Esophagus (tissue), 2 donors: ENCODE data around the gene LMOD2. TPM values are rescaled to one million over a fixed set of nuclear protein-coding genes. Genes with fewer than 3 reads are reported as not detected.

Experiments used
- H3K27ac ChIP-seq, 2 donors: one replicate each; pipeline ENCODE4 v1.5.1; 2013; ENCODE audit warnings: low read depth in 2 of 2, mild to moderate bottlenecking in 2 of 2, inconsistent platforms in 1 of 2, low read length in 1 of 2, moderate library complexity in 1 of 2
- H3K27me3 ChIP-seq, 2 donors: one replicate each; pipeline ENCODE4 v1.6.1; 2013; ENCODE audit warnings: low read length in 2 of 2, control low read depth in 1 of 2, mild to moderate bottlenecking in 1 of 2; ENCODE audit not compliant: insufficient read depth in 2 of 2, control insufficient read depth in 1 of 2
- H3K36me3 ChIP-seq, 2 donors: one replicate each; pipeline ENCODE4 v1.6.1; 2013; ENCODE audit warnings: low read length in 1 of 2; ENCODE audit not compliant: control insufficient read depth in 2 of 2, insufficient read depth in 2 of 2
- H3K4me1 ChIP-seq, 2 donors: one replicate each; pipeline ENCODE4 v1.6.1; 2013; ENCODE audit warnings: low read length in 1 of 2; ENCODE audit not compliant: control insufficient read depth in 2 of 2, insufficient read depth in 2 of 2
- H3K4me3 ChIP-seq, 2 donors: one replicate each; pipeline ENCODE4 v1.5.1; 2013; ENCODE audit warnings: low read length in 2 of 2, mild to moderate bottlenecking in 2 of 2, low read depth in 1 of 2, moderate library complexity in 1 of 2
- H3K9me3 ChIP-seq, 2 donors: one replicate each; pipeline ENCODE4 v1.6.1; 2013; ENCODE audit warnings: mild to moderate bottlenecking in 2 of 2, low read depth in 1 of 2, low read length in 1 of 2, moderate library complexity in 1 of 2; ENCODE audit not compliant: control insufficient read depth in 2 of 2, insufficient read depth in 1 of 2
- WGBS, 2 donors: extraction: QIAGEN DNeasy Blood & Tissue Kit; methylation state at CpG; one replicate each; pipeline ENCODE4 v1.1.7; 2013; 5-methylcytosine and 5-hydroxymethylcytosine counted together
- polyA plus RNA-seq, 2 donors: library from polyadenylated mRNA; stranded (reverse); fragments of 200-250 nt; gene quantifications; one replicate each; pipeline ENCODE4 v1.2.3, GENCODE V29; 2013
- donor health status: healthy with polysubstance abuse.
- donor health status: Bipolar disorder and iron deficiency.

Gene LMOD2
- polyA plus RNA-seq, 2 donors = 0.01 to 0.02 TPM

DNA sequence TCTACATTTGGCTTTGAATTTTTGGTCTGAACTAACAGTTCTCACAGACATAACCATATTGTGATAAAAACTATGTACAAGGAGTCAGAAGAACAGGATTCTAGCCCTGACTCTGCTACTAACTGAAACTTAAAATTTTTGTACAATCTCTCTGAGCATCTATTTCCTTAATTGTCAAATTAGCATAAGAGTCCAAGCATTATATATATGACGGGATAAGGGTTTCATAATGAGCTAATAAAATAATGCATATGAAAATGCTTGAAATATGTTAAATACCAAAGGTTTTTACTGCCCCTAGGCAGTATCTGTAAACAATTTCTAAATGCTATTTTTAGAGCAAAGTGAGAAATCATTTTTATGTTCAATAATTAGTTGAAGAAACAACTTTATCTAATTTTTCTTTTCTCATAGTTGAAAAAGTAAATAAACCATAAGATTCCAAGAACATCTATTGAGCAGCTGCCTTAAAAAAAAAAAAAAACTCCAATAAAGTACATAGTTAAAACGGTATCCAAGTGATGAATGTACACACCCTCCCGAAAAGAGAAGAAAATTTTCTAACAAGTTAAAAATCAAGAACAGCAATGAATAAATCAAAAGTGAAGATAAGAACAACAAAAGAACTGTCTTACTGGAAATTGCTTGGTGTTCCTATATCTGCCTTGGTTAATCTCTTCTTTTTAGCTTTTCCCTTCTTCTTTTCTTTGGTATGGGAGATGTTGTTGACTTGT, 40.4 kb downstream of the LMOD2 start:
- H3K4me1 ChIP-seq = no peaks in the 10 kb centered on the region
- no peaks in the 10 kb centered on the region for H3K27me3 ChIP-seq
- no peaks in the 10 kb centered on the region for H3K9me3 ChIP-seq
- WGBS, 2 donors = 86 to 87% methylated on average over 3 of the region's 3 CpGs
- H3K4me3 ChIP-seq = no peak overlapping the region
- H3K27ac ChIP-seq = no peak overlapping the region
- H3K36me3 ChIP-seq = peaks cover 6% of the 10 kb centered on the region in 2 donors

DNA sequence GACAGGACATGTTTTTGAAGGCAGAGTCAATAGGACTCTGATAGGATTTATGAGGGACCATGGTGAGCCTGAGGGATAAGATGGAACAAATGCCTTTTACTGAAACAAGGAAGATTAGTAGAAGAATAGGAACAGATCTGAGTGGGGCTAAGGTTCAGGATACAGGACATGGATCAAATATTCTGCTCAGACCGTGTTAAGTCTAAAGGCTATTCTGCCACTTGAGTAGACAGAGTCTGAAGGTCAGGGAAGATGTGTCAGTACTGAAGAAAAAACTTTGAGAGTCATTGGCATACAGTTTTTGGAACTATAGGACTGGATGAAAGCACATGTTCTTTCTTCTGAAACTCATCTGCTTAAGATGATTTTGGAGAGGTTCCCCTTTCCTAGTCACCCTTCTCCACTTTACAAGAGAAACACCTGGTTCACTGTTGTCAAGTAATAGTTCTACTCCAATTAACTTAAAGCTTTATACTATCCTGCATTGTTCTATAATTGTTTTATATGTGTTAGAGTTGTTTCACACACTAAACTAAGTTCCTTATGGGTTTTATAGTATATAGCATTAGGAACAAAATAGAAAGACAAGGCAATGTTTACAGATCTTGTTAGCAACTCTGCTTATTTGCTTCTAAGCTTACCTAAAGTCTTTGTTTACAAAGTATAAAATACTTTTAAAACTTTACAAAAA, 49.7 kb downstream of the LMOD2 start:
- Histone ChIP-seq H3K27ac (no peak overlapping the region), H3K36me3 (peaks cover 3 to 7% of the 10 kb centered on the region in 2 donors), H3K4me1 (no peaks in the 10 kb centered on the region), H3K27me3 (no peaks in the 10 kb centered on the region), H3K4me3 (no peak overlapping the region), H3K9me3 (no peaks in the 10 kb centered on the region)
- 79 to 88% methylated on average over 1 of the region's 1 CpG for WGBS, 2 donors

DNA sequence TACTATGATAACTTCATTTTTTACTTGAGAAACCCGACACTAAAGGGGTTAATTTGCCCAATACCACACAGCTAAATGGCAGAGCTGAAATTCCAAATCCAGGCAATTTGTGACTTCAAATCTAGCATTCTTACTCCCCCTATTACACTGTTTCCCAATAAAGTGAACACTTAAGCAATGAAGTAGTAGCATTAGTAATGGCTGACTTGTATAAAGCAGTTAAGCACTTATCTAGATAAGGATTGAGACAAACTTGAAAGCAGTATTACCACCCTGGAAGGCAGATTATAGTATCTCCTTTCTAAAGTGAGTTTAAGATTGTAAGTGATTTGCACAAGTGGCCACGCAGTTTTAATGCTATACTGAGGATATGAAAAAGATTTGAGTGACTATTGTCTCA, 53.9 kb downstream of the LMOD2 start:
- peaks cover 6 to 7% of the 10 kb centered on the region in 2 donors for H3K36me3 ChIP-seq
- H3K9me3 ChIP-seq = no peaks in the 10 kb centered on the region
- no peaks in the 10 kb centered on the region for H3K4me1 ChIP-seq
- no peaks in the 10 kb centered on the region for H3K27me3 ChIP-seq
- H3K4me3 ChIP-seq = no peak overlapping the region
- no peak overlapping the region for H3K27ac ChIP-seq
- 70 to 88% methylated on average over 2 of the region's 2 CpGs for WGBS, 2 donors

DNA sequence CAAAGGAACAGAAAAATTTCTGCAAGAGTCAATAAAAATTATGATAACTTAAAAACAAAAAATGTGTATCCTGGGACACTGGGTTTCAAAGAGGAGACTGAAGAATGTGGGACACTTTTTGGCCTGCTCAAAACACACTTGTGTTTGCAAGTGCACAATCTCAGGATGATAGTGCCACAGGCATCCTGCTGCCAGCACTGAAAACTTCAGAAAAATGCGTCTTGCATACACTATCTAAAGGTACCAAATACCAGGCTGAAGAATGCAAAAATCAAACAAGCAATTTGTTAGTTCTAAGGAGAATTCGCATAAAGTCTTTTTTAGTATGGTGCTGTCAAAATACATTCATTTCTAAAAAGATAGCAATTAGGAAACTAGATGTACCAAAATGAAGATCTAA, 55.0 kb downstream of the LMOD2 start:
- Histone ChIP-seq H3K4me1 (no peaks in the 10 kb centered on the region), H3K27me3 (no peaks in the 10 kb centered on the region), H3K27ac (no peak overlapping the region), H3K9me3 (no peaks in the 10 kb centered on the region), H3K36me3 (peaks cover 6 to 7% of the 10 kb centered on the region in 2 donors), H3K4me3 (no peak overlapping the region)
- WGBS, 2 donors = 73 to 80% methylated on average over 2 of the region's 2 CpGs

DNA sequence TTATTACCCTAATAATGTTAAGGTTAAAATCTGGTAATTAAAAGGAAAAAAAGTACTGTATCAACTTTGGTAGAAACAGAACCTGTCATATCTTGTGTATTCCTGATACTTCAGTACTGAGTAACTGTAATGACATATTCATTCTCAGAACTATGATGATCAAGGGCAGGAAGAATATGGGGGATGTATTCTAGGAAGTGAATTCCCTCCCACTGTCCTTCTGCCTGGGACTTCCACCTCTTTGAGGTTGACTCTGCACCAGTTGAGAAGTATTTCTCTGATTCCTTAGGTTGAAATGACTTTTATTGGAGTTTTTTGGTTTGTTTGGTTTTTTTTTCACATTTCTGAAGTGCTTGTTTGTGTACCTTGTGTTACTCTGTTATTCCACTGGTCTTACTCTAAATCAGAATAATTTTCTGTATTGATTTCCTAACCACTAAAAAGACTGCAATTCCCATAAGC, 56.2 kb downstream of the LMOD2 start:
- no peaks in the 10 kb centered on the region for H3K4me1 ChIP-seq
- no peaks in the 10 kb centered on the region for H3K27me3 ChIP-seq
- no peak overlapping the region for H3K4me3 ChIP-seq

DNA sequence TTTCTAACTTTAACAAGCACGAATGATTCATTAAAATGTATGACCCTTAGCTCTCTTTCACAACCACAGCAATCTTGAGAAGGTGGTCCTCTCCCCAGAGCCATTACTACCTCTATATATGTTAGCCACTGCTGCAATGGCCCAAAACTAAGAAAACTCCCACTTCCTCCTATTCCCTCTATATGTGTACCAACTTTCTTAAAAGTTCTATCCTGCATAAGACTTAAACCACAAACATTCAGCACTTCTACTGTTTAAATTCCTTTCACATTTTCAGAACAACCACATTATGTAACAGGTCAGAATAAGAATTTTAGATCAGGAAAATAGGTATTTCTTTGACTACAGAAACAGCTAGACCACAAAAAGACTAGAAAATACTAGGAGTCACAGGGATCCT, 57.0 kb downstream of the LMOD2 start:
- no peaks in the 10 kb centered on the region for H3K27me3 ChIP-seq
- WGBS, 2 donors = 53 to 61% methylated on average over 1 of the region's 1 CpG
- no peak overlapping the region for H3K4me3 ChIP-seq
- H3K4me1 ChIP-seq = no peaks in the 10 kb centered on the region
- peaks cover 5 to 6% of the 10 kb centered on the region in 2 donors for H3K36me3 ChIP-seq
- no peak overlapping the region for H3K27ac ChIP-seq
- H3K9me3 ChIP-seq = no peaks in the 10 kb centered on the region

More for the DNA sequence above, 56.2 kb downstream of the LMOD2 start:
- H3K36me3 ChIP-seq = peaks cover 6 to 7% of the 10 kb centered on the region in 2 donors
- no peak overlapping the region for H3K27ac ChIP-seq
- H3K9me3 ChIP-seq = no peaks in the 10 kb centered on the region

Other genes with a start within 250 kb of the LMOD2 start
- gene IQUB, start 121.3 kb upstream of the LMOD2 start, polyA plus RNA-seq = under 1 TPM; 0.05 to 0.06 TPM
- 10 to 100 TPM; 43.6 to 94.0 TPM for gene NDUFA5, start 98.0 kb upstream of the LMOD2 start, polyA plus RNA-seq
- gene ASB15, start 54.0 kb upstream of the LMOD2 start, polyA plus RNA-seq = not detected
- gene WASL, start 93.1 kb downstream of the LMOD2 start, polyA plus RNA-seq = 10 to 100 TPM; 13.7 to 20.7 TPM
- not detected for gene HYAL4, start 189.3 kb downstream of the LMOD2 start, polyA plus RNA-seq